WTC11 (cell line): ENCODE data around the gene LAMC3. TPM values are rescaled to one million over a fixed set of nuclear protein-coding genes. Genes with fewer than 3 reads are reported as not detected.

ENCODE experiments used
- ATAC-seq: fragments of 200-7000 bp; cut with Tn5 transposase; 2 replicates; pipeline ENCODE4 v1.10.0; 2021; ENCODE audit warnings: mild to moderate bottlenecking, moderate library complexity
- CTCF ChIA-PET: fragments of 300-600 bp; sonication (Branson Sonifier 250); formaldehyde crosslinking; loops from one replicate; lab custom pipeline; 2021; ENCODE audit warnings: antibody characterized with exemption; lab: Charles Lee
- POLR2A ChIA-PET: fragments of 350-600 bp; sonication (Branson Sonifier 250); formaldehyde crosslinking; loops from one replicate; lab custom pipeline; 2021; ENCODE audit warnings: antibody characterized with exemption; lab: Charles Lee
- DNase-seq: peaks from one replicate; pipeline ENCODE4 v3.0.0; 2021; ENCODE audit warnings: low spot score
- H3K27ac Mint-ChIP-seq: 2 replicates; pipeline ENCODE4 v1.8.0; 2021; ENCODE audit warnings: mixed read lengths
- H3K27me3 Mint-ChIP-seq: 2 replicates; pipeline ENCODE4 v1.8.0; 2021; ENCODE audit warnings: low read depth, mild to moderate bottlenecking, moderate library complexity, mixed read lengths
- H3K36me3 Mint-ChIP-seq: 2 replicates; pipeline ENCODE4 v1.8.0; 2021; ENCODE audit warnings: mixed read lengths
- H3K4me1 Mint-ChIP-seq: 2 replicates; pipeline ENCODE4 v1.8.0; 2022; ENCODE audit warnings: mixed read lengths
- H3K4me3 Mint-ChIP-seq: 2 replicates; pipeline ENCODE4 v1.8.0; 2021; ENCODE audit warnings: mild to moderate bottlenecking, moderate library complexity, mixed read lengths
- H3K9me3 Mint-ChIP-seq: 2 replicates; pipeline ENCODE4 v1.8.0; 2021; ENCODE audit warnings: mixed read lengths
- ATF2 ChIP-seq: sonication (generic); formaldehyde crosslinking; IDR thresholded peaks from 2 replicates; pipeline ENCODE4 v1.8.1; 2022; ENCODE audit warnings: low read depth, missing genetic modification reagents, borderline replicate concordance
- FOXJ3 ChIP-seq: sonication (generic); formaldehyde crosslinking; IDR thresholded peaks from 2 replicates; pipeline ENCODE4 v1.9.0; 2021; ENCODE audit warnings: missing genetic modification reagents, mild to moderate bottlenecking, borderline replicate concordance
- FOXK1 ChIP-seq: sonication (generic); formaldehyde crosslinking; IDR thresholded peaks from 2 replicates; pipeline ENCODE4 v1.8.0; 2022; ENCODE audit warnings: mild to moderate bottlenecking, moderate library complexity, missing genetic modification reagents
- FOXP1 ChIP-seq: sonication (generic); formaldehyde crosslinking; IDR thresholded peaks from 2 replicates; pipeline ENCODE4 v1.8.0; 2022; ENCODE audit warnings: missing genetic modification reagents, mild to moderate bottlenecking, moderate library complexity, borderline replicate concordance
- NFATC4 ChIP-seq: fragments of 250-450 bp; sonication (Bioruptor Pico); IDR thresholded peaks from 2 replicates; pipeline ENCODE4 v1.9.0; 2021; ENCODE audit warnings: mild to moderate bottlenecking
- PRDM15 ChIP-seq: sonication (generic); formaldehyde crosslinking; IDR thresholded peaks from 2 replicates; pipeline ENCODE4 v1.8.0; 2022; ENCODE audit warnings: missing genetic modification reagents
- RORB ChIP-seq: fragments of 250-450 bp; sonication (Bioruptor Pico); IDR thresholded peaks from 2 replicates; pipeline ENCODE4 v1.9.0; 2021; ENCODE audit warnings: mild to moderate bottlenecking
- ZNF121 ChIP-seq: sonication (generic); formaldehyde crosslinking; IDR thresholded peaks from 2 replicates; pipeline ENCODE4 v1.8.0; 2023; ENCODE audit warnings: missing genetic modification reagents
- total RNA-seq: library from RNA; stranded (reverse); gene quantifications from 3 replicates; pipeline ENCODE4 v1.2.3, GENCODE V29; 2021
- TF ChIP-seq, protein P1 (sequence below): sonication (generic); formaldehyde crosslinking; IDR thresholded peaks from 2 replicates; pipeline ENCODE4 v1.8.1; 2023; ENCODE audit warnings: mild to moderate bottlenecking, missing genetic modification reagents, borderline replicate concordance
- TF ChIP-seq, protein P2 (sequence below): sonication (generic); formaldehyde crosslinking; IDR thresholded peaks from 2 replicates; pipeline ENCODE4 v1.8.0; 2023; ENCODE audit warnings: mild to moderate bottlenecking, missing genetic modification reagents
- TF ChIP-seq, protein P3 (sequence below): fragments of 200-600 bp; IDR thresholded peaks from 2 replicates; pipeline ENCODE4 v1.8.0; 2022; ENCODE audit warnings: antibody characterized with exemption
- TF ChIP-seq, protein P4 (sequence below): sonication (generic); formaldehyde crosslinking; IDR thresholded peaks from 2 replicates; pipeline ENCODE4 v1.8.1; 2022; ENCODE audit warnings: low read depth, mild to moderate bottlenecking, moderate library complexity, missing genetic modification reagents, borderline replicate concordance
- TF ChIP-seq, protein P5 (sequence below): sonication (generic); formaldehyde crosslinking; IDR thresholded peaks from 2 replicates; pipeline ENCODE4 v1.8.1; 2023; ENCODE audit warnings: mild to moderate bottlenecking, missing genetic modification reagents

The LAMC3 gene
- total RNA-seq, 1 experiment from 2014 or later, result 50.9 TPM

DNA sequence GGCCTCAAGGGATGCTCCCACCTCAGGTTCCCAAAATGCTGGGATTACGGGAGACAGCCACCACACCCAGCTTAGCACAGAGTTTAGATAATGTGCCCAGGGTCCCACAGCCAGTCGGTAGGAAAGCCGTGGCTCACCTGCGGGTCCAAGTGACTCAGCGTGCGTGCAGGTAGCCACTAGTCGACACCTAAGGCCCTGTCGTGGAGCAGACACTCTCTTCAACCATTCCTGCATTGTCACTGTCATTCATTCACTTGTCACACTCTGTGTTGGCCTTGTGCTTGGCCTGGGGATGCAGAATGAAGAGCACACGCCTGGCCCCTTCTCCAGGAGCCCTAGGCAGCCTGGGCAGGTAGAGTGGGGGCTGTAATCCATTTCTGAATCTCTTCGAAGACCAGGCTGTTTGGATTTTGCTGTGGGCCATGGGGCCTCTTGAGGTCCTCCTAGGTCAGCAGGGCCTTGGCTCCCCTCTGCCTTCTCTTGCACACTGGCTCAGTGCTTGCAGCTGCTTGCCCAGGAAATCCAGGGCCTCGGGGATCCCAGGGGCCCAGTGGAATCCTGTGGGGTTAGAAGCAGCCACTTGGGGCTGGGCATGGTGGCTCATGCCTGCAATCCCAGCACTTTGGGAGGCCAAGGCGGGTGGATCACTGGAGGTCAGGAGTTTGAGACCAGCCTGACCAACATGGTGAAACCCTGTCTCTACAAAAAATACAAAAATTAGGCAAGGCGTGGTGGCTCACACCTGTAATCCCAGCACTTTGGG, 81.2 kb downstream of the LAMC3 start:
- ATAC-seq (no peak), DNase-seq (no peak)
- POLR2A ChIA-PET, result no interaction called here
- Mint-ChIP-seq H3K27ac (no peak overlapping the region), H3K9me3 (no peaks in the 10 kb centered on the region), H3K4me3 (no peak overlapping the region), H3K36me3 (no peaks in the 10 kb centered on the region; the same call in 1 of the 2 replicates), H3K4me1 (peaks cover 6% of the 10 kb centered on the region), H3K27me3 (no peaks in the 10 kb centered on the region)
- TF ChIP-seq FOXK1 (CRISPR knock-in tag) (no peak), ZNF121 (CRISPR knock-in tag) (no peak), ATF2 (CRISPR knock-in tag) (no peak), FOXP1 (CRISPR knock-in tag) (no peak)
- TF ChIP-seq, protein P1, sequence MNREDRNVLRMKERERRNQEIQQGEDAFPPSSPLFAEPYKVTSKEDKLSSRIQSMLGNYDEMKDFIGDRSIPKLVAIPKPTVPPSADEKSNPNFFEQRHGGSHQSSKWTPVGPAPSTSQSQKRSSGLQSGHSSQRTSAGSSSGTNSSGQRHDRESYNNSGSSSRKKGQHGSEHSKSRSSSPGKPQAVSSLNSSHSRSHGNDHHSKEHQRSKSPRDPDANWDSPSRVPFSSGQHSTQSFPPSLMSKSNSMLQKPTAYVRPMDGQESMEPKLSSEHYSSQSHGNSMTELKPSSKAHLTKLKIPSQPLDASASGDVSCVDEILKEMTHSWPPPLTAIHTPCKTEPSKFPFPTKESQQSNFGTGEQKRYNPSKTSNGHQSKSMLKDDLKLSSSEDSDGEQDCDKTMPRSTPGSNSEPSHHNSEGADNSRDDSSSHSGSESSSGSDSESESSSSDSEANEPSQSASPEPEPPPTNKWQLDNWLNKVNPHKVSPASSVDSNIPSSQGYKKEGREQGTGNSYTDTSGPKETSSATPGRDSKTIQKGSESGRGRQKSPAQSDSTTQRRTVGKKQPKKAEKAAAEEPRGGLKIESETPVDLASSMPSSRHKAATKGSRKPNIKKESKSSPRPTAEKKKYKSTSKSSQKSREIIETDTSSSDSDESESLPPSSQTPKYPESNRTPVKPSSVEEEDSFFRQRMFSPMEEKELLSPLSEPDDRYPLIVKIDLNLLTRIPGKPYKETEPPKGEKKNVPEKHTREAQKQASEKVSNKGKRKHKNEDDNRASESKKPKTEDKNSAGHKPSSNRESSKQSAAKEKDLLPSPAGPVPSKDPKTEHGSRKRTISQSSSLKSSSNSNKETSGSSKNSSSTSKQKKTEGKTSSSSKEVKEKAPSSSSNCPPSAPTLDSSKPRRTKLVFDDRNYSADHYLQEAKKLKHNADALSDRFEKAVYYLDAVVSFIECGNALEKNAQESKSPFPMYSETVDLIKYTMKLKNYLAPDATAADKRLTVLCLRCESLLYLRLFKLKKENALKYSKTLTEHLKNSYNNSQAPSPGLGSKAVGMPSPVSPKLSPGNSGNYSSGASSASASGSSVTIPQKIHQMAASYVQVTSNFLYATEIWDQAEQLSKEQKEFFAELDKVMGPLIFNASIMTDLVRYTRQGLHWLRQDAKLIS, result no peak
- CTCF ChIA-PET, result no interaction called here

DNA sequence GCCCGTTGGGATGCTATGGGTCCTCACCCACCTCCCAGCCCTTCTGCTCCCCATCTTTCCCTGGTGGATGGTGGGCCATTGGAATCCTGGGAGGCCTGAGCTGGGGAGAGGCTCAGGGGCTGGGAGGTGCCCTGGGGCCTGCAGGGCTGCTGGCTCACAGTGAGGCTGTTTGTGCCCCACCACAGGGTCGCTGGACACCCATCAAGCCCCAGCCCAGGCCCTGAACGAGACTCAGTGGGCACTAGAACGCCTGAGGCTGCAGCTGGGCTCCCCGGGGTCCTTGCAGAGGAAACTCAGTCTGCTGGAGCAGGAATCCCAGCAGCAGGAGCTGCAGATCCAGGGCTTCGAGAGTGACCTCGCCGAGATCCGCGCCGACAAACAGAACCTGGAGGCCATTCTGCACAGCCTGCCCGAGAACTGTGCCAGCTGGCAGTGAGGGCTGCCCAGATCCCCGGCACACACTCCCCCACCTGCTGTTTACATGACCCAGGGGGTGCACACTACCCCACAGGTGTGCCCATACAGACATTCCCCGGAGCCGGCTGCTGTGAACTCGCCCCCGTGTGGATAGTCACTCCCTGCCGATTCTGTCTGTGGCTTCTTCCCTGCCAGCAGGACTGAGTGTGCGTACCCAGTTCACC, 82.5 kb downstream of the LAMC3 start:
- ATAC-seq (no peak), DNase-seq (no peak)
- Mint-ChIP-seq H3K27me3 (peaks cover 6% of the 10 kb centered on the region), H3K4me3 (no peak overlapping the region), H3K36me3 (no peaks in the 10 kb centered on the region), H3K4me1 (peaks cover 11% of the 10 kb centered on the region), H3K9me3 (no peaks in the 10 kb centered on the region), H3K27ac (peak overlapping the region; percentile 54; the same call in 1 of the 2 replicates)
- POLR2A ChIA-PET, result interaction anchor here (1.2 kb wide), 1 partner anchor 18 kb away, joined by 3 read pairs; no protein-coding TSS in a partner anchor
- CTCF ChIA-PET, result no interaction called here
- TF ChIP-seq FOXJ3 (CRISPR knock-in tag) (no peak), RORB (CRISPR knock-in tag) (no peak), NFATC4 (CRISPR knock-in tag) (no peak), PRDM15 (no peak), FOXP1 (CRISPR knock-in tag) (no peak)
- TF ChIP-seq, protein P2, sequence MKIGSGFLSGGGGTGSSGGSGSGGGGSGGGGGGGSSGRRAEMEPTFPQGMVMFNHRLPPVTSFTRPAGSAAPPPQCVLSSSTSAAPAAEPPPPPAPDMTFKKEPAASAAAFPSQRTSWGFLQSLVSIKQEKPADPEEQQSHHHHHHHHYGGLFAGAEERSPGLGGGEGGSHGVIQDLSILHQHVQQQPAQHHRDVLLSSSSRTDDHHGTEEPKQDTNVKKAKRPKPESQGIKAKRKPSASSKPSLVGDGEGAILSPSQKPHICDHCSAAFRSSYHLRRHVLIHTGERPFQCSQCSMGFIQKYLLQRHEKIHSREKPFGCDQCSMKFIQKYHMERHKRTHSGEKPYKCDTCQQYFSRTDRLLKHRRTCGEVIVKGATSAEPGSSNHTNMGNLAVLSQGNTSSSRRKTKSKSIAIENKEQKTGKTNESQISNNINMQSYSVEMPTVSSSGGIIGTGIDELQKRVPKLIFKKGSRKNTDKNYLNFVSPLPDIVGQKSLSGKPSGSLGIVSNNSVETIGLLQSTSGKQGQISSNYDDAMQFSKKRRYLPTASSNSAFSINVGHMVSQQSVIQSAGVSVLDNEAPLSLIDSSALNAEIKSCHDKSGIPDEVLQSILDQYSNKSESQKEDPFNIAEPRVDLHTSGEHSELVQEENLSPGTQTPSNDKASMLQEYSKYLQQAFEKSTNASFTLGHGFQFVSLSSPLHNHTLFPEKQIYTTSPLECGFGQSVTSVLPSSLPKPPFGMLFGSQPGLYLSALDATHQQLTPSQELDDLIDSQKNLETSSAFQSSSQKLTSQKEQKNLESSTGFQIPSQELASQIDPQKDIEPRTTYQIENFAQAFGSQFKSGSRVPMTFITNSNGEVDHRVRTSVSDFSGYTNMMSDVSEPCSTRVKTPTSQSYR, result no peak
- TF ChIP-seq, protein P3, sequence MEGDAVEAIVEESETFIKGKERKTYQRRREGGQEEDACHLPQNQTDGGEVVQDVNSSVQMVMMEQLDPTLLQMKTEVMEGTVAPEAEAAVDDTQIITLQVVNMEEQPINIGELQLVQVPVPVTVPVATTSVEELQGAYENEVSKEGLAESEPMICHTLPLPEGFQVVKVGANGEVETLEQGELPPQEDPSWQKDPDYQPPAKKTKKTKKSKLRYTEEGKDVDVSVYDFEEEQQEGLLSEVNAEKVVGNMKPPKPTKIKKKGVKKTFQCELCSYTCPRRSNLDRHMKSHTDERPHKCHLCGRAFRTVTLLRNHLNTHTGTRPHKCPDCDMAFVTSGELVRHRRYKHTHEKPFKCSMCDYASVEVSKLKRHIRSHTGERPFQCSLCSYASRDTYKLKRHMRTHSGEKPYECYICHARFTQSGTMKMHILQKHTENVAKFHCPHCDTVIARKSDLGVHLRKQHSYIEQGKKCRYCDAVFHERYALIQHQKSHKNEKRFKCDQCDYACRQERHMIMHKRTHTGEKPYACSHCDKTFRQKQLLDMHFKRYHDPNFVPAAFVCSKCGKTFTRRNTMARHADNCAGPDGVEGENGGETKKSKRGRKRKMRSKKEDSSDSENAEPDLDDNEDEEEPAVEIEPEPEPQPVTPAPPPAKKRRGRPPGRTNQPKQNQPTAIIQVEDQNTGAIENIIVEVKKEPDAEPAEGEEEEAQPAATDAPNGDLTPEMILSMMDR, result no peak
- TF ChIP-seq, protein P4, sequence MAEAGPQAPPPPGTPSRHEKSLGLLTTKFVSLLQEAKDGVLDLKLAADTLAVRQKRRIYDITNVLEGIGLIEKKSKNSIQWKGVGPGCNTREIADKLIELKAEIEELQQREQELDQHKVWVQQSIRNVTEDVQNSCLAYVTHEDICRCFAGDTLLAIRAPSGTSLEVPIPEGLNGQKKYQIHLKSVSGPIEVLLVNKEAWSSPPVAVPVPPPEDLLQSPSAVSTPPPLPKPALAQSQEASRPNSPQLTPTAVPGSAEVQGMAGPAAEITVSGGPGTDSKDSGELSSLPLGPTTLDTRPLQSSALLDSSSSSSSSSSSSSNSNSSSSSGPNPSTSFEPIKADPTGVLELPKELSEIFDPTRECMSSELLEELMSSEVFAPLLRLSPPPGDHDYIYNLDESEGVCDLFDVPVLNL (CRISPR knock-in tag), result no peak
- TF ChIP-seq, protein P5, sequence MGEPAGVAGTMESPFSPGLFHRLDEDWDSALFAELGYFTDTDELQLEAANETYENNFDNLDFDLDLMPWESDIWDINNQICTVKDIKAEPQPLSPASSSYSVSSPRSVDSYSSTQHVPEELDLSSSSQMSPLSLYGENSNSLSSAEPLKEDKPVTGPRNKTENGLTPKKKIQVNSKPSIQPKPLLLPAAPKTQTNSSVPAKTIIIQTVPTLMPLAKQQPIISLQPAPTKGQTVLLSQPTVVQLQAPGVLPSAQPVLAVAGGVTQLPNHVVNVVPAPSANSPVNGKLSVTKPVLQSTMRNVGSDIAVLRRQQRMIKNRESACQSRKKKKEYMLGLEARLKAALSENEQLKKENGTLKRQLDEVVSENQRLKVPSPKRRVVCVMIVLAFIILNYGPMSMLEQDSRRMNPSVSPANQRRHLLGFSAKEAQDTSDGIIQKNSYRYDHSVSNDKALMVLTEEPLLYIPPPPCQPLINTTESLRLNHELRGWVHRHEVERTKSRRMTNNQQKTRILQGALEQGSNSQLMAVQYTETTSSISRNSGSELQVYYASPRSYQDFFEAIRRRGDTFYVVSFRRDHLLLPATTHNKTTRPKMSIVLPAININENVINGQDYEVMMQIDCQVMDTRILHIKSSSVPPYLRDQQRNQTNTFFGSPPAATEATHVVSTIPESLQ (CRISPR knock-in tag), result no peak
